ENCODE data around the gene MARK1. TPM values are rescaled to one million over a fixed set of nuclear protein-coding genes. Genes with fewer than 3 reads are reported as not detected.

The MARK1 gene
- total RNA-seq, 1 donor from 2014 or later: 2.4 TPM

GRCh38 chr1:220711056-220711809 is 183.3 kb downstream of the MARK1 start:
- Histone ChIP-seq H3K27ac (no peak overlapping the region), H3K4me1 (no peaks in the 10 kb centered on the region), H3K27me3 (ENCODE audit: low read depth) (no peaks in the 10 kb centered on the region), H3K4me3 (no peak overlapping the region), H3K9me3 (no peaks in the 10 kb centered on the region), H3K36me3 (no peaks in the 10 kb centered on the region)
- no peak for DNase-seq
- ATAC-seq: peak; percentile 36 to 54
- intact Hi-C loops (cut with DNase I): no loop called here
- TF ChIP-seq, protein P1, sequence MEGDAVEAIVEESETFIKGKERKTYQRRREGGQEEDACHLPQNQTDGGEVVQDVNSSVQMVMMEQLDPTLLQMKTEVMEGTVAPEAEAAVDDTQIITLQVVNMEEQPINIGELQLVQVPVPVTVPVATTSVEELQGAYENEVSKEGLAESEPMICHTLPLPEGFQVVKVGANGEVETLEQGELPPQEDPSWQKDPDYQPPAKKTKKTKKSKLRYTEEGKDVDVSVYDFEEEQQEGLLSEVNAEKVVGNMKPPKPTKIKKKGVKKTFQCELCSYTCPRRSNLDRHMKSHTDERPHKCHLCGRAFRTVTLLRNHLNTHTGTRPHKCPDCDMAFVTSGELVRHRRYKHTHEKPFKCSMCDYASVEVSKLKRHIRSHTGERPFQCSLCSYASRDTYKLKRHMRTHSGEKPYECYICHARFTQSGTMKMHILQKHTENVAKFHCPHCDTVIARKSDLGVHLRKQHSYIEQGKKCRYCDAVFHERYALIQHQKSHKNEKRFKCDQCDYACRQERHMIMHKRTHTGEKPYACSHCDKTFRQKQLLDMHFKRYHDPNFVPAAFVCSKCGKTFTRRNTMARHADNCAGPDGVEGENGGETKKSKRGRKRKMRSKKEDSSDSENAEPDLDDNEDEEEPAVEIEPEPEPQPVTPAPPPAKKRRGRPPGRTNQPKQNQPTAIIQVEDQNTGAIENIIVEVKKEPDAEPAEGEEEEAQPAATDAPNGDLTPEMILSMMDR (IDR thresholded peaks at IDR 0.05): no peak

Other genes with a start within 250 kb of the MARK1 start
- gene C1orf115, start 162.2 kb downstream of the MARK1 start, total RNA-seq: 26.3 TPM
- gene MTARC2, start 220.2 kb downstream of the MARK1 start, total RNA-seq: 56.6 TPM